Measurements from ENCODE around the gene IL17RD. TPM values are rescaled to one million over a fixed set of nuclear protein-coding genes. Genes with fewer than 3 reads are reported as not detected.

Gene IL17RD
- polyA plus RNA-seq, 1 experiment = 1.4 TPM

- Histone ChIP-seq H3K27me3 (ENCODE audit: control insufficient read depth, insufficient read depth, low read length) (peaks cover 16% of the 10 kb centered on the region), H3K27ac (ENCODE audit: low read depth, low read length) (no peak overlapping the region), H3K4me3 (ENCODE audit: low read depth, low read length) (no peak overlapping the region), H3K9me3 (ENCODE audit: control insufficient read depth, insufficient read depth, low read length) (no peaks in the 10 kb centered on the region)
- ChIA-PET CTCF (no interaction called here), POLR2A (no interaction called here)
- TF ChIP-seq CTCF (IDR thresholded peaks at IDR 0.05; ENCODE audit: low read depth, low read length) = no peak
- DNase-seq (ENCODE audit: low read depth, low spot score) = no peak
Observed at GRCh38 chr3:57145852-57146251, 19.3 kb downstream of the IL17RD start.

GRCh38 chr3:57144952-57145351, 20.2 kb downstream of the IL17RD start:
- CTCF ChIA-PET = interaction anchor here (0.6 kb wide), 1 partner anchor 1103 kb away, joined by 4 read pairs; no protein-coding TSS in a partner anchor
- DNase-seq (ENCODE audit: low read depth, low spot score) = no peak
- peaks cover 16% of the 10 kb centered on the region for H3K27me3 ChIP-seq (ENCODE audit: control insufficient read depth, insufficient read depth, low read length)
- POLR2A ChIA-PET = no interaction called here
- no peak overlapping the region for H3K27ac ChIP-seq (ENCODE audit: low read depth, low read length)
- H3K4me3 ChIP-seq (ENCODE audit: low read depth, low read length) = no peak overlapping the region
- H3K9me3 ChIP-seq (ENCODE audit: control insufficient read depth, insufficient read depth, low read length) = no peaks in the 10 kb centered on the region
- no peak for TF ChIP-seq CTCF (IDR thresholded peaks at IDR 0.05; ENCODE audit: low read depth, low read length)

GRCh38 chr3:57143886-57144459, 21.2 kb downstream of the IL17RD start:
- H3K27me3 ChIP-seq (ENCODE audit: control insufficient read depth, insufficient read depth, low read length) = peaks cover 16% of the 10 kb centered on the region
- no peak for DNase-seq (ENCODE audit: low read depth, low spot score)
- no peak overlapping the region for H3K27ac ChIP-seq (ENCODE audit: low read depth, low read length)
- POLR2A ChIA-PET = no interaction called here
- H3K4me3 ChIP-seq (ENCODE audit: low read depth, low read length) = no peak overlapping the region
- no peaks in the 10 kb centered on the region for H3K9me3 ChIP-seq (ENCODE audit: control insufficient read depth, insufficient read depth, low read length)
- no peak for TF ChIP-seq CTCF (IDR thresholded peaks at IDR 0.05; ENCODE audit: low read depth, low read length)
- CTCF ChIA-PET = no interaction called here

- CTCF ChIA-PET = interaction anchor here (0.6 kb wide), 1 partner anchor 708 kb away, joined by 5 read pairs; no protein-coding TSS in a partner anchor
- H3K27ac ChIP-seq (ENCODE audit: low read depth, low read length) = no peak overlapping the region
- no peaks in the 10 kb centered on the region for H3K9me3 ChIP-seq (ENCODE audit: control insufficient read depth, insufficient read depth, low read length)
Observed at GRCh38 chr3:57142411-57142723, 22.8 kb downstream of the IL17RD start.

More at GRCh38 chr3:57142411-57142723, 22.8 kb downstream of the IL17RD start:
- POLR2A ChIA-PET = no interaction called here
- no peak for DNase-seq (ENCODE audit: low read depth, low spot score)
- TF ChIP-seq CTCF (IDR thresholded peaks at IDR 0.05; ENCODE audit: low read depth, low read length) = no peak
- peaks cover 18% of the 10 kb centered on the region for H3K27me3 ChIP-seq (ENCODE audit: control insufficient read depth, insufficient read depth, low read length)
- no peak overlapping the region for H3K4me3 ChIP-seq (ENCODE audit: low read depth, low read length)

All from AG04450 (cell line).